Raji (cell line): ENCODE measurements around the gene CAV1.

Source experiments
- POLR2A ChIP-seq: IDR thresholded peaks from 2 replicates; pipeline ENCODE4 v1.6.1; 2011; ENCODE audit warnings: low read depth, low read length, control low read depth; ENCODE audit not compliant: insufficient read depth

CAV1 gene

GRCh38 chr7:116500078-116500853, 24.6 kb upstream of the CAV1 start:
- no peak for TF ChIP-seq POLR2A

GRCh38 chr7:116501425-116502167, 23.2 kb upstream of the CAV1 start:
- TF ChIP-seq POLR2A: no peak

- no peak for TF ChIP-seq POLR2A
These were observed 22.4 kb upstream of the CAV1 start for GRCh38 chr7:116502201-116503096.

- TF ChIP-seq POLR2A: no peak
These were observed 21.0 kb upstream of the CAV1 start for GRCh38 chr7:116503835-116504234.

GRCh38 chr7:116505278-116505677, 19.6 kb upstream of the CAV1 start:
- TF ChIP-seq POLR2A: no peak

GRCh38 chr7:116505823-116506222, 19.0 kb upstream of the CAV1 start:
- no peak for TF ChIP-seq POLR2A

- TF ChIP-seq POLR2A: no peak
These were observed 14.8 kb upstream of the CAV1 start for GRCh38 chr7:116509982-116510579.

- no peak for TF ChIP-seq POLR2A
These were observed 14.0 kb upstream of the CAV1 start for GRCh38 chr7:116510795-116511194.

- no peak for TF ChIP-seq POLR2A
These were observed 13.0 kb upstream of the CAV1 start for GRCh38 chr7:116511552-116512519.

GRCh38 chr7:116512520-116513188, 12.2 kb upstream of the CAV1 start:
- TF ChIP-seq POLR2A: no peak

GRCh38 chr7:116515584-116515983, 9.3 kb upstream of the CAV1 start:
- no peak for TF ChIP-seq POLR2A

GRCh38 chr7:116516324-116516723, 8.5 kb upstream of the CAV1 start:
- no peak for TF ChIP-seq POLR2A

GRCh38 chr7:116517626-116518025, 7.2 kb upstream of the CAV1 start:
- no peak for TF ChIP-seq POLR2A

GRCh38 chr7:116518961-116519360, 5.9 kb upstream of the CAV1 start:
- TF ChIP-seq POLR2A: no peak
